ENCODE measurements around the gene MGP. TPM values are rescaled to one million over a fixed set of nuclear protein-coding genes. Genes with fewer than 3 reads are reported as not detected.

Gene MGP
- total RNA-seq, 4 donors from 2014 or later: 136 to 2,566 (median 1,232) TPM

DNA sequence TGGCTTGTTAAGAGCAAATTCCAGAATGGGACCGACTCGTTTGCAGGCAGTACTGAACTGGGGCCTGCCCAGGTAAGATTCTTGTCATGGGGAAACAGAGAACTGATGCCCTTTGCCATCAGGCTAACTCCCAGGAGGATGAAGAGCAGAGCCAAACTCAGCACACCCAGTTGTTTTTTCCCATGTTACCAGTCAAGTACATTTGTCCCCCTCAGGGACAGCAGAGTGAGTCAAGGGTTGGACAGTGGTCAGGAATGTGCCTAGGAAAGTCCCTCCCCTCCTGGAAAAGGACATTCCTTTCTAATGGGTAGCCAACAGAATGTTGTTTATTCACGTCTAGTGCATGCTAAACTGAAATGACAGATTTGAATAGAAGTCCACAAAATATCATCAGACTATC, 43.9 kb downstream of the MGP start:
- intact Hi-C loops (cut with DNase I; ENCODE audit: low total_unique reads): loop anchor here (10.0 kb wide), 1 partner anchor 433 kb away; no protein-coding TSS in a partner anchor
- H3K9me3 ChIP-seq: no peaks in the 10 kb centered on the region
- H3K4me1 ChIP-seq: peaks cover 0 to 6% of the 10 kb centered on the region in 2 donors
- TF ChIP-seq POLR2A (IDR thresholded peaks at IDR 0.05): no peak
- TF ChIP-seq, protein P1, sequence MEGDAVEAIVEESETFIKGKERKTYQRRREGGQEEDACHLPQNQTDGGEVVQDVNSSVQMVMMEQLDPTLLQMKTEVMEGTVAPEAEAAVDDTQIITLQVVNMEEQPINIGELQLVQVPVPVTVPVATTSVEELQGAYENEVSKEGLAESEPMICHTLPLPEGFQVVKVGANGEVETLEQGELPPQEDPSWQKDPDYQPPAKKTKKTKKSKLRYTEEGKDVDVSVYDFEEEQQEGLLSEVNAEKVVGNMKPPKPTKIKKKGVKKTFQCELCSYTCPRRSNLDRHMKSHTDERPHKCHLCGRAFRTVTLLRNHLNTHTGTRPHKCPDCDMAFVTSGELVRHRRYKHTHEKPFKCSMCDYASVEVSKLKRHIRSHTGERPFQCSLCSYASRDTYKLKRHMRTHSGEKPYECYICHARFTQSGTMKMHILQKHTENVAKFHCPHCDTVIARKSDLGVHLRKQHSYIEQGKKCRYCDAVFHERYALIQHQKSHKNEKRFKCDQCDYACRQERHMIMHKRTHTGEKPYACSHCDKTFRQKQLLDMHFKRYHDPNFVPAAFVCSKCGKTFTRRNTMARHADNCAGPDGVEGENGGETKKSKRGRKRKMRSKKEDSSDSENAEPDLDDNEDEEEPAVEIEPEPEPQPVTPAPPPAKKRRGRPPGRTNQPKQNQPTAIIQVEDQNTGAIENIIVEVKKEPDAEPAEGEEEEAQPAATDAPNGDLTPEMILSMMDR (IDR thresholded peaks at IDR 0.05): no peak
- H3K27me3 ChIP-seq: no peaks in the 10 kb centered on the region
- H3K4me3 ChIP-seq: no peak overlapping the region
- H3K36me3 ChIP-seq: no peaks in the 10 kb centered on the region
- peak; percentile 34 to 54 for DNase-seq
- peak overlapping the region; percentile 50 to 72 for H3K27ac ChIP-seq

DNA sequence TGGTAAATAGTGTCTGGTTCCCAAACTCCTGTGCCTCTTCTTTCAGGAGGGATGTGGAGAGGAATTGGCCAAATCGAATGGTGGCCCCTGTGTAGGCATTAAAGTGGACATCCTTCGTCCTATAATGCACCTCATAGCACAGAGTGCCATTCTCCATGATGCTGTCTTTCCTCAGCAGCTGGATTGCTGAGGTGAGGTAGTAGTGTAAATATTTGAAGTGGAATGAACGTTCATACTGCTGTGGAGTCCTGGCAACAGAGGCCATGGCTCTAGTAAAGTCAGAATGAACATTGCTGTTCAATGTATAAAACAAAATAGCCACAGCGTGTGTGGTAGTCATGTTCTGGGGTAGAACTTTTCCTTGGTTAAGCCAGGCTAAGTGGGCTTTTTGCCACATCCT, 45.0 kb downstream of the MGP start:
- TF ChIP-seq POLR2A (IDR thresholded peaks at IDR 0.05): no peak
- TF ChIP-seq, protein P1 (IDR thresholded peaks at IDR 0.05): no peak
- intact Hi-C loops (cut with DNase I; ENCODE audit: low total_unique reads): loop anchor here (10.0 kb wide), 1 partner anchor 434 kb away; no protein-coding TSS in a partner anchor
- Histone ChIP-seq H3K9me3 (no peaks in the 10 kb centered on the region), H3K4me3 (no peak overlapping the region), H3K27me3 (no peaks in the 10 kb centered on the region), H3K27ac (peak overlapping the region in 1 of 2 donors; percentile 46), H3K4me1 (no peaks in the 10 kb centered on the region), H3K36me3 (no peaks in the 10 kb centered on the region)
- no peak for DNase-seq

DNA sequence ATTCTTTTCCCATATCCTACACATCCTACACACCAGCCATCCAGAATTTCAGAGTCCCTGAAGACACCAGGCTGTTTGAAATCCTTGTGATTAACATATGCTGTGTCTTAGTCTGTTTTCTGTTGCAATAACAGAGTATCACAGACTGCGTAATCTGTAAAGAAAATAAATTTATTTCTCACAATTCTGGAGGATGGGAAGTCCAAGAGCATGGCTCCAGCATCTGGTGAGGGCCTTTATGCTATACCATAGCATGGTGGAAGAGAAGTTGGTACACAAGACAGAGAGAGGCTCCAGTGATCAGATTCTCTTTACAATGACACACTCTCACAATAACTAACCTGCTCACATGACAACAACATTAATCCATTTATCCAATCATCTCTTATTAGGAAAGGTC, 46.4 kb downstream of the MGP start:
- H3K4me3 ChIP-seq: no peak overlapping the region
- no peaks in the 10 kb centered on the region for H3K4me1 ChIP-seq
- TF ChIP-seq POLR2A (IDR thresholded peaks at IDR 0.05): no peak
- TF ChIP-seq, protein P1 (IDR thresholded peaks at IDR 0.05): no peak
- intact Hi-C loops (cut with DNase I; ENCODE audit: low total_unique reads): no loop called here
- no peaks in the 10 kb centered on the region for H3K27me3 ChIP-seq
- no peaks in the 10 kb centered on the region for H3K36me3 ChIP-seq
- H3K27ac ChIP-seq: no peak overlapping the region
- no peaks in the 10 kb centered on the region for H3K9me3 ChIP-seq
- DNase-seq: no peak

DNA sequence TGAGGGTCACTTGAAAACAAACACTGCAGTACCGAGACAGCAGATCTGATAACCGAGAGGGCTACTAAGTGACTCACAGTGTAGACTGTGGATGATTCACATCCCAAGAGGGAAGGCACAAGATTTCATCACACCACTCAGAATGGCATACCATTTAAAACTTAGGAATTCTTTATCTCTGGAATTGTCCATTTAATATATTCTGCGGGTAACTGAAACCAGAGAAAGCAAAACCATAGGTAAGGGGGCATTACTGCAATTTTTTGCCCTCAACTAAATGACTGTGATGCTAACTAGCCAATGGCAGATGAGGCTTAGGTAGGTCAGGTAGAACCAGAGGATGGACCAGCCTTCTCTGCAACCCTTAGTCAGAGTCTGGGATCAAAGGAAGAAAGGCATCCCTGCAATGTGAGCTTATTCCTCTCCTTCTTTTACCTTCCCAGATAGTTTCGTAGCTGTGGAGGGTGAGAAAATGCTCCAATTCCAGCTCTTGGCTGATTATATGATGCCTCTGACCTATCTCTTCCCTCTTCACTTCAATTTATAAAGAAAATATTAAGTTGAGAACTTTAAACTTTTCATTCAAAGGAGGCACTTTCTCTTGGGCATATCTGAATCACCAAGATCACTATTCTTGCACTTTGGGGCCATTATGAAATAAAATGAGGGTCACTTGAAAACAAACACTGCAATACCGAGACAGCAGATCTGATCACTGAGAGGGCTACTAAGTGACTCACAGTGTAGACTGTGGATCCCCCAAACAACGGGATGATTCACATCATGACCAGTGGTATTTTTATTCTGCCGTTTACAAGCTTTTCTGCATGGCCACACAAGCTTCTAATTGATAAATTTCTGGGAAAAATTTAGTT, 49.1 kb downstream of the MGP start:
- no peak overlapping the region for H3K27ac ChIP-seq

DNA sequence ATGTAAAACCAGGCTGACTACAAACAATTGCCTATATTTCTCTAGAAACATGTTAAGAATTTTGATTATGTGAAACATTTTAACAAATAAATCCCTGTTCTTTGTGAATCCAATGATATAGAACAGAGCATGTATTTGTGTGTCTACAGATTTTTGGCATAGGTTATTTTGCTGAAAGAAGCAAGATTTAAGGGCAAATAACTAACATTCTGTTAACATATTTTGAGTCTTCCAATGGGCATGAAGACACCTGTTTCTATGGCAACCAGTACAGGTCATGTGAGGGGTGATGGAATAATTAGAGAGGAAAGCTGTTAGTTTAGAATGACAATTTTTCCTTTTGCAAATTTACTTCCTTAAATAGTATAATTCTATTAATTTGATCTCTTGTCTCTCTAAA, 51.1 kb downstream of the MGP start:
- intact Hi-C loops (cut with DNase I; ENCODE audit: low total_unique reads): no loop called here
- Histone ChIP-seq H3K9me3 (no peaks in the 10 kb centered on the region), H3K36me3 (no peaks in the 10 kb centered on the region), H3K27ac (no peak overlapping the region), H3K27me3 (no peaks in the 10 kb centered on the region), H3K4me3 (no peak overlapping the region), H3K4me1 (no peaks in the 10 kb centered on the region)
- TF ChIP-seq, protein P1 (IDR thresholded peaks at IDR 0.05): no peak
- TF ChIP-seq POLR2A (IDR thresholded peaks at IDR 0.05): no peak
- no peak for DNase-seq

More for the DNA sequence above, 49.1 kb downstream of the MGP start:
- DNase-seq: no peak
- Histone ChIP-seq H3K27me3 (no peaks in the 10 kb centered on the region), H3K9me3 (no peaks in the 10 kb centered on the region), H3K36me3 (no peaks in the 10 kb centered on the region), H3K4me1 (no peaks in the 10 kb centered on the region), H3K4me3 (no peak overlapping the region)
- TF ChIP-seq, protein P1 (IDR thresholded peaks at IDR 0.05): no peak
- TF ChIP-seq POLR2A (IDR thresholded peaks at IDR 0.05): no peak
- intact Hi-C loops (cut with DNase I; ENCODE audit: low total_unique reads): no loop called here
